ENCODE data around the gene TAF1L.

TAF1L gene

DNA sequence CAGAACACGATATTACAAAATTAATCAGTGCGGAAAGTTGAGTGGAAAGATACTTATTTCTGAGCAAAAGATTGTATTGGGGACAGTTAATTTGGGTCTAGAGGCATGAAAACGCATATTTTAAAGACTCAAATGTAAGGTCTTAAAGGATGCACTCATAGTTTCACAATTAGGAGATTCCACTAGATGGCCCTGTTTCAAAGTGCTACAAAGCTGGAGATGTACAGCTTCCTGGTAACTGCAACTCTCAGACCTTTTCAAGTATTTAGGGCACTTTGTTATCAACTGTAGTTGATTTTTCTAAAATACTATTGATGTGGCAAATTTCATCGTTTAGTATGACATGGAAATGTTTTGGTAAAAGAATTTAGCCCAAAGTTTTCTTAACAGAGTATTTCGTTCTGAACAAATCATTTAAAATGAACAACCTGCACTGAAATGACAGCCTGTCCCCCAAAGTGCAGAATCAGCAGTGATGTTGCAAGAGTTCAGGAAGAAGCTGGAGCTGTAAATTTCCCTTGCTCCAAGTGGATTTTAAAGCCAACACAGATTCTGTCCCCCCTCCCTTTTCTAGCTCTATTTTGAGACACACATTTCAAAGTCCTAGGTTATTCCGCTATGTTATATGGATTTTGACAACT, 46.3 kb downstream of the TAF1L start:
- TF ChIP-seq, protein P1, sequence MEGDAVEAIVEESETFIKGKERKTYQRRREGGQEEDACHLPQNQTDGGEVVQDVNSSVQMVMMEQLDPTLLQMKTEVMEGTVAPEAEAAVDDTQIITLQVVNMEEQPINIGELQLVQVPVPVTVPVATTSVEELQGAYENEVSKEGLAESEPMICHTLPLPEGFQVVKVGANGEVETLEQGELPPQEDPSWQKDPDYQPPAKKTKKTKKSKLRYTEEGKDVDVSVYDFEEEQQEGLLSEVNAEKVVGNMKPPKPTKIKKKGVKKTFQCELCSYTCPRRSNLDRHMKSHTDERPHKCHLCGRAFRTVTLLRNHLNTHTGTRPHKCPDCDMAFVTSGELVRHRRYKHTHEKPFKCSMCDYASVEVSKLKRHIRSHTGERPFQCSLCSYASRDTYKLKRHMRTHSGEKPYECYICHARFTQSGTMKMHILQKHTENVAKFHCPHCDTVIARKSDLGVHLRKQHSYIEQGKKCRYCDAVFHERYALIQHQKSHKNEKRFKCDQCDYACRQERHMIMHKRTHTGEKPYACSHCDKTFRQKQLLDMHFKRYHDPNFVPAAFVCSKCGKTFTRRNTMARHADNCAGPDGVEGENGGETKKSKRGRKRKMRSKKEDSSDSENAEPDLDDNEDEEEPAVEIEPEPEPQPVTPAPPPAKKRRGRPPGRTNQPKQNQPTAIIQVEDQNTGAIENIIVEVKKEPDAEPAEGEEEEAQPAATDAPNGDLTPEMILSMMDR (IDR thresholded peaks at IDR 0.05) = no peak
- Histone ChIP-seq H3K9me3 (no peaks in the 10 kb centered on the region), H3K27me3 (peaks cover 0 to 8% of the 10 kb centered on the region in 2 donors), H3K4me3 (no peak overlapping the region), H3K4me1 (no peaks in the 10 kb centered on the region), H3K27ac (no peak overlapping the region), H3K36me3 (no peaks in the 10 kb centered on the region)
- DNase-seq = no peak
- intact Hi-C loops (cut with DNase I; ENCODE audit: low total_unique reads) = loop anchor here (10.0 kb wide), 1 partner anchor 376 kb away; no protein-coding TSS in a partner anchor

DNA sequence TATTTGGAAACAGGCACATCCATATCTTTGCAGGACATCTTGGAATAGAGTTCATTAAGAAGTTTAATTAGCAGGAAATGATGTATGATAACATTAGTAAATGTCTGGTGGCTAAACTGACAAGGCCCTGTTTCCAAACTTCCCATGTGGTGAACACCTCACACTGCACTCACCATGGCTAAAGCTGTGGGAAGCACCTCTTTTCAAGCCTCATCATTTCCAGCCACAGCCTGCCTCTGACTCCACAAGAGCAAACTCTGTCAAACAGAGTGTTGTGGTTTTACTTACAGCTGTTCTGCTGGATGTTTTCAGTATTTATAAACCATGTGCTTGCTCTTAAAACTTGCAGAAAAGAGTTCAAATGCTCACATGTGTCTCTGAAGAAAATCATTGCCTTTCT, 47.6 kb downstream of the TAF1L start:
- no peak for DNase-seq
- Histone ChIP-seq H3K4me3 (no peak overlapping the region), H3K4me1 (no peaks in the 10 kb centered on the region), H3K27me3 (peaks cover 0 to 8% of the 10 kb centered on the region in 2 donors), H3K9me3 (no peaks in the 10 kb centered on the region), H3K27ac (no peak overlapping the region), H3K36me3 (no peaks in the 10 kb centered on the region)
- TF ChIP-seq, protein P1 (IDR thresholded peaks at IDR 0.05) = no peak
- intact Hi-C loops (cut with DNase I; ENCODE audit: low total_unique reads) = loop anchor here (10.0 kb wide), 1 partner anchor 377 kb away; no protein-coding TSS in a partner anchor

DNA sequence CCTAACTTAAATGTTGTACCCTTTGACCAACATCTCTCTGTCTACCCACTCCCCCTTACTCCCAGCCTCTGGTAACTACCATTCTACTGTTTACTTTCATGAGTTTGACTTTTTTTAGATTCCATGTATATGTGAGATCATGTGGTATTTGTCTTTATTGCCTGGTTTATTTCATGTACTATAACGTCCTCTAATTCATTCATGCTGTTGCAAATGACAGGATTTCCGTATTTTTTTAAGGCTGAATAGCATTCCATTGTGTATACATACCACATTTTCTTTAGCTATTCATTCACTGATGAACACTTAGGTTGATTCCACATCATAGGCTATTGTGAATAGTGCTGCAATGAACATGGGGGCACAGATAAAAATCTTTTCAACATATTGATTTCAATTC, 50.7 kb downstream of the TAF1L start:
- no peak for DNase-seq
- no peaks in the 10 kb centered on the region for H3K27me3 ChIP-seq
- no peak overlapping the region for H3K4me3 ChIP-seq
- H3K9me3 ChIP-seq = no peaks in the 10 kb centered on the region
- H3K36me3 ChIP-seq = no peaks in the 10 kb centered on the region
- intact Hi-C loops (cut with DNase I; ENCODE audit: low total_unique reads) = loop anchor here (10.0 kb wide), 1 partner anchor 380 kb away; no protein-coding TSS in a partner anchor
- no peaks in the 10 kb centered on the region for H3K4me1 ChIP-seq
- TF ChIP-seq, protein P1 (IDR thresholded peaks at IDR 0.05) = no peak
- no peak overlapping the region for H3K27ac ChIP-seq

DNA sequence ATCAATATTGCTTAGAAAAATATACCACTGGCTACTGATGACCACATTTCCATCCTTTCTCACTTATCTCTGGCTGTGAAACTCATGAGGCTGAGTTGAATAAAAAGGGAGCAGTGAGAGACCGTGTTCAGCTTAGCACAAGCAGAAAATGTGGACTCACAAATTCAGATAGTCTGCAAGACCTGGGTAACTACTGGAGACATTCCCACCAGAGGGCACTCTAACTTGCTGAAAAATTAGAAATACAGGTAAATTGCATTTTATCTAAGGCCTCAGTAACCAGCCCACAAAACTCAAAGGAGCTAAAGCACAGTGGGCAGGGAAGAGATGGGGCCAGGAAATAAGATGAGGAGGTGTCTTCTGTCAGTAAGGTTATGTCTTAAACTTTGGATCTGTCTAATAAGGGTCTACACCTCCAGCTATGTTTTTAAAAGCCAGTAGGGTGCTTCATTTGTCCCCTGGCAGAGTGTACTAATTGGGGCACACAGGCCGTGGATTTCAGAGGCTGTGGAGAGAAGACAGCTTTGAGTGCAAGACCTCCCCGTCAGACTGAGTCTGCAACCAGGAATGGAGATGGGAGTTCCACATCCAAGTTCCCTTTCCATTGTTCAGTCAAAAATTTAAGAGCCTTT, 53.8 kb downstream of the TAF1L start:
- Histone ChIP-seq H3K9me3 (no peaks in the 10 kb centered on the region), H3K4me1 (peaks cover 0 to 6% (median 1%) of the 10 kb centered on the region in 4 donors), H3K27me3 (no peaks in the 10 kb centered on the region), H3K36me3 (no peaks in the 10 kb centered on the region), H3K4me3 (no peak overlapping the region), H3K27ac (no peak overlapping the region)
- TF ChIP-seq, protein P1 (IDR thresholded peaks at IDR 0.05) = peak in 1 of 2 experiments; percentile 22
- intact Hi-C loops (cut with DNase I; ENCODE audit: low total_unique reads) = loop anchor here (10.0 kb wide), 1 partner anchor 383 kb away; no protein-coding TSS in a partner anchor
- no peak for DNase-seq

DNA sequence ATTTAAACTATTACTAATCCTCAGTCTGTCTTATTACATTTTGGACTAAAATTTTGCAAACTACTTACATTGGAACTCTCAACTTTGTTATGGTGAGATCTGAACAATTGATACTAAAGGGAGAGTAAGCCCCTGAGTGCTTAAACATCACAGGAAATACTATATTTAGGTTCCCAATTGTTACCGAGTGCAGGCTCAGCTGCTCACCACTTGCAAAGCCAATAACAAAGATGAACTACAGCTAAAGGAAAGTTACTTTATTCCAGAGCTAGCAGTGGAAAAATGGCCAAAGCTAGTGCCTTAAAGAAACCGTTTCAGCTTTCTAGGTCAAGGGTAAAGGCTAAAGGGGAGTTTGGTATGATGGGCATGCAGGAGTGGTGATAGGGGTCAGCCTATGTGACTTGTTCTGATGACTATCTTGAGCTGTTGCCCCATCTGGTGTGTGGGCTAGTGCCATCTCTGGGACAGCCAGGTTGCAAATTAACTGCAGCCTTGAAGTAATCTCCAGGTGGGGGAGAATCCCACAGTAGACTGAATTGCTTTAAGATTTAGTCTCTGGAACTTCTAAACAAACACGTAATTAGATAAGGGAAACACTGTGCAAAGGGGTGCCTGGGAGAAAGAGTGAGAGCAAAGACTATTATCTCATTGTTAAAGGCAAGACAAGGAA, 54.7 kb downstream of the TAF1L start:
- intact Hi-C loops (cut with DNase I; ENCODE audit: low total_unique reads) = loop anchor here (10.0 kb wide), 1 partner anchor 384 kb away; no protein-coding TSS in a partner anchor
- no peaks in the 10 kb centered on the region for H3K36me3 ChIP-seq
- H3K9me3 ChIP-seq = no peaks in the 10 kb centered on the region
- H3K27ac ChIP-seq = no peak overlapping the region
- peaks cover 0 to 6% (median 1%) of the 10 kb centered on the region in 4 donors for H3K4me1 ChIP-seq
- TF ChIP-seq, protein P1 (IDR thresholded peaks at IDR 0.05) = no peak
- DNase-seq = no peak
- H3K4me3 ChIP-seq = no peak overlapping the region
- H3K27me3 ChIP-seq = no peaks in the 10 kb centered on the region
